Ovary (tissue), 3 donors: ENCODE results near the gene TENT4B.

Experiments used
- EP300 ChIP-seq: sonication (generic); formaldehyde crosslinking; IDR thresholded peaks from one replicate; pipeline ENCODE4 v1.6.1; 2017; ENCODE audit warnings: antibody characterized with exemption
- POLR2A ChIP-seq: fragments of 450-650 bp; IDR thresholded peaks from one replicate; pipeline ENCODE4 v1.6.1; 2017; ENCODE audit warnings: antibody characterized with exemption, mild to moderate bottlenecking, moderate library complexity
- TF ChIP-seq, protein P1 (sequence below), 3 donors: fragments of 450-650 bp in 2 of 3; fragments of 200-600 bp in 1 of 3; IDR thresholded peaks; one replicate each; pipeline versions ENCODE4 v1.5.1 to v1.8.0; 2016 to 2022; ENCODE audit warnings: antibody characterized with exemption in 3 of 3, mild to moderate bottlenecking in 1 of 3
- donor health status: DM: no; HTN: no; CAD: no.

DNA sequence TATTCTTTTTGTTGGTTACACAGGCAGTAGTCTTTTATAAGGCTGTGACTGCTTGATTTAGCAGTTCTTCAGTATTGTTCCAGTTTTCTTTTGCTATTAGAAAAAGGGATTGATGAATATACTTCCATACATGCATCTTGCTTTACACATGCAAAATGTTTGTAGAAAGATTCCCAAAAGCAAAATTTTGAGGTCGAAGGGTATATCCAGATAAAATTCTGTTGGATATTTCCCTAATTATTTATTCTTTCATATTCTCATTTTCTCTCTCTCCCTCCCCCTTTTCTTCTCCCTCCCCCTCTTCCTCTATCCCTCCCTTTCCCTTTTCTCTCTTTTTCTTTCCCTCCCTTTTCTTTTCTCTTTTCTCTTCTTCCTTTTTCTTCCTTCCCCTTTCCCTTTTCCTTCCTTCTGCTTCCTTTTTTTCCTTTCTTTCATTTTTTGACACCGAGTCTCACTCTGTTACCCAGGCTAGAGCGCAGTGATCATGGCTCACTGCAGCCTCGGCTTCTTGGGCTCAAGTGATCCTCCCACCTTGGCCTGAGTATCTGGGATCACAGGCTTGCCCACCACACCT is 66.4 kb downstream of the TENT4B start:
- TF ChIP-seq, protein P1, sequence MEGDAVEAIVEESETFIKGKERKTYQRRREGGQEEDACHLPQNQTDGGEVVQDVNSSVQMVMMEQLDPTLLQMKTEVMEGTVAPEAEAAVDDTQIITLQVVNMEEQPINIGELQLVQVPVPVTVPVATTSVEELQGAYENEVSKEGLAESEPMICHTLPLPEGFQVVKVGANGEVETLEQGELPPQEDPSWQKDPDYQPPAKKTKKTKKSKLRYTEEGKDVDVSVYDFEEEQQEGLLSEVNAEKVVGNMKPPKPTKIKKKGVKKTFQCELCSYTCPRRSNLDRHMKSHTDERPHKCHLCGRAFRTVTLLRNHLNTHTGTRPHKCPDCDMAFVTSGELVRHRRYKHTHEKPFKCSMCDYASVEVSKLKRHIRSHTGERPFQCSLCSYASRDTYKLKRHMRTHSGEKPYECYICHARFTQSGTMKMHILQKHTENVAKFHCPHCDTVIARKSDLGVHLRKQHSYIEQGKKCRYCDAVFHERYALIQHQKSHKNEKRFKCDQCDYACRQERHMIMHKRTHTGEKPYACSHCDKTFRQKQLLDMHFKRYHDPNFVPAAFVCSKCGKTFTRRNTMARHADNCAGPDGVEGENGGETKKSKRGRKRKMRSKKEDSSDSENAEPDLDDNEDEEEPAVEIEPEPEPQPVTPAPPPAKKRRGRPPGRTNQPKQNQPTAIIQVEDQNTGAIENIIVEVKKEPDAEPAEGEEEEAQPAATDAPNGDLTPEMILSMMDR (IDR thresholded peaks at IDR 0.05), result no peak
- TF ChIP-seq POLR2A, result no peak
- no peak for TF ChIP-seq EP300
